Fibroblast of gingiva (primary cell): ENCODE measurements around the gene C17orf78.
"Not testable (repeated sequence)": the region's sequence is repeated elsewhere in the genome, so short reads cannot be mapped to it uniquely, and the experiment has no call there.

Experiments
- DNase-seq: peaks from one replicate; pipeline ENCODE4 v3.0.0-alpha.2; 2011; ENCODE audit warnings: low read depth

Gene C17orf78

DNA sequence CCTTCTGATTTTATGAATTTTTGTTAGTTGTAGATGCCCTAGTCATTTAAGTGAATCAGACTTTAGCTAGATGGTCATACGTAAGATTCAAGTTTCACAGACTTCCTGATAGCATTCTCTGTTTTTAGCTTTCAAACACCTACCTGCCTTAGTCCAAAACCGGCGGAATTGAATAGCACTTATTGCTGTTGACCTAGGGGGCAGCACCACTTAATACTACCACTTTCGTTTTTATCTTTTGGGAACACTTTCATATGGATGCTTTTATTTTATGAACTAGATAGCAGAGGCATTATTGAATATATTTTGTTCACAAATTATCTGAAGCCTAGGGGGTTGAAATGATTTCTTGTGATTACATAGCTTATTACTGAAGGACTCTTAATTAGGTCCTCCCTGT lies 62.4 kb downstream of the C17orf78 start:
- no peak for DNase-seq

DNA sequence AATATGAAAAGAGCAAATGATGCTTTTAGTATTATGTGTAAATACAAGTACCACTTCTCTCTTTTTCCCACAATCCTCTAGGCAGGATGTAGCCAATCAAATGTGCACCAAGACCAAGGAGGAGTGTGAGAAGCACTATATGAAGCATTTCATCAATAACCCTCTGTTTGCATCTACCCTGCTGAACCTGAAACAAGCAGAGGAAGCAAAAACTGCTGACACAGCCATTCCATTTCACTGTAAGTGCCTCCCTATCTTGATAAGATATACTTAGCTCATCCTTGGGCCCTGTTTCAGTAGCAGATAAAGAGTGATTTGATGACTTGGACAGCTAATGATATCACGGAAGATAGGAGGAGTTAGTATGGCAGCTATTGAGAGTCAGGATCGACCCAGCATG lies 64.6 kb downstream of the C17orf78 start:
- no peak for DNase-seq

DNA sequence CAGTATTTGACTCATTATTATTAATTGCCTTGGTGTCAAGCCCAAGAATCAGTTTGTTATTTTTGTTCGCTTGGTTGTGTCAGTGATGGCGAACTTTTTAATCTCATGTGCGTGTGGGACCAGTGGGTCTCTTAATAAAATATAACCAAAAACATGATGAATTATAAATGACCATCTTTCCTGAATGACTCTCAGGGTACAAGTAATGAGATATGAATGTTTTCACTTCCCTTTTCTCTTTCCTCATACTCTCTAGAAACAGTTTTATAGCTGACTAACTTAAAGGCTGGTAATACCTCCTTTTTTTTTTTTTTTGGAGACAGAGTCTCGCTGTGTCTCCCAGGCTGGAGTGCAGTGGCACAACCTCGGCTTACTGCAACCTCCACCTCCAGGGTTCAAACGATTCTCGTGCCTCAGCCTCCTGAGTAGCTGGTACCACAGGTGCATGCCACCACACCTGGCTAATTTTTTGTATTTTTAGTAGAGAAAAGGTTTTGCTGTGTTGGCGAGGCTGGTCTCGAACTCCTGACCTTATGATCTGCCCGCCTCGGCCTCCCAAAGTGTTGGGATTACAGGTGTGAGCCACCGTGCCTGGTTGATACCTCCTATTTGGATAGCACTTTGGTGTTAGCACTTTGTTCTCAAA lies 65.7 kb downstream of the C17orf78 start:
- not testable (repeated sequence) for DNase-seq
